Islet of Langerhans (tissue), 1 donor: ENCODE measurements around the gene COLQ.
"Not testable (repeated sequence)": the region's sequence is repeated elsewhere in the genome, so short reads cannot be mapped to it uniquely, and the experiment has no call there.

Source experiments
- FAIRE-seq: peaks from one replicate; lab custom pipeline; 2011; peaks lifted over from hg19 to GRCh38; lab: Jason Lieb, UNC

The COLQ gene

GRCh38 chr3:15426579-15427118 is 94.9 kb downstream of the COLQ start:
- FAIRE-seq: no peak

- FAIRE-seq: no peak
Measured at GRCh38 chr3:15420871-15421270, 100.6 kb downstream of the COLQ start.

GRCh38 chr3:15410966-15411365 is 110.5 kb downstream of the COLQ start:
- not testable (repeated sequence) for FAIRE-seq

GRCh38 chr3:15409774-15410173 is 111.7 kb downstream of the COLQ start:
- no peak for FAIRE-seq

GRCh38 chr3:15409239-15409638 is 112.3 kb downstream of the COLQ start:
- no peak for FAIRE-seq

- peak; percentile 87 for FAIRE-seq
Measured at GRCh38 chr3:15405448-15406050, 116.0 kb downstream of the COLQ start.

- no peak for FAIRE-seq
Measured at GRCh38 chr3:15404767-15405166, 116.7 kb downstream of the COLQ start.

GRCh38 chr3:15403965-15404364 is 117.5 kb downstream of the COLQ start:
- no peak for FAIRE-seq

GRCh38 chr3:15403495-15403894 is 118.0 kb downstream of the COLQ start:
- no peak for FAIRE-seq

GRCh38 chr3:15401936-15402335 is 119.6 kb downstream of the COLQ start:
- no peak for FAIRE-seq
